Epithelial cell of proximal tubule (primary cell): ENCODE results near the gene ACP7. TPM values are rescaled to one million over a fixed set of nuclear protein-coding genes. Genes with fewer than 3 reads are reported as not detected.

Experiments
- DNase-seq: peaks from one replicate; pipeline ENCODE4 v3.0.0-alpha.2; 2011; ENCODE audit warnings: low read depth
- H3K4me3 ChIP-seq: 2 replicates; pipeline ENCODE4 v1.5.1; 2011; ENCODE audit warnings: low read depth, mild to moderate bottlenecking, low read length
- total RNA-seq: library from RNA; depleted of rRNA; stranded (reverse); fragments of >200 nt; gene quantifications from 2 replicates; pipeline ENCODE4 v1.2.3, GENCODE V29; 2015
- TF ChIP-seq, protein P1 (sequence below): conservative IDR thresholded peaks from 2 replicates; pipeline ENCODE4 v1.5.1; 2012; ENCODE audit warnings: low read depth, mild to moderate bottlenecking, low read length

ACP7 gene
- total RNA-seq, 1 donor from 2014 or later = 0.23 TPM

DNA sequence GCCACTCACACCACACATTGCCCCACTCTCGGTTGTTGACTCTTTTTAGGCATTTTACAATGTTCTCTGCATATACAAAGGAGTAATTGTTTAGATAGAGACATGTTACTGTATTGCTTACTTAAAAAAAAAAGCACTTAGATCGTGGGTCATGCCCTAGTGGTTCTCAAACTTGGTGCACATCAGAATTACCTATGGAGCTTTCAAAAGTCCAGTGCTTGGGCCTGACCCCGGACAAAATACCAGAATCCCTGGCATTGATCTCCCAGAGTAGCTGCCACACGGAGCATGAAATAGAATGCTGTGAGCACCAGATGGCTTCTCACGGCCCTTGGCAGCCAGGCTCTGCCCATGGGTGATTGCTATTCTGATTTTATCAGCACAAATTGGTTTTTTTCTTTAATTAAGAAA is 20.0 kb downstream of the ACP7 start:
- H3K4me3 ChIP-seq = no peak overlapping the region
- TF ChIP-seq, protein P1, sequence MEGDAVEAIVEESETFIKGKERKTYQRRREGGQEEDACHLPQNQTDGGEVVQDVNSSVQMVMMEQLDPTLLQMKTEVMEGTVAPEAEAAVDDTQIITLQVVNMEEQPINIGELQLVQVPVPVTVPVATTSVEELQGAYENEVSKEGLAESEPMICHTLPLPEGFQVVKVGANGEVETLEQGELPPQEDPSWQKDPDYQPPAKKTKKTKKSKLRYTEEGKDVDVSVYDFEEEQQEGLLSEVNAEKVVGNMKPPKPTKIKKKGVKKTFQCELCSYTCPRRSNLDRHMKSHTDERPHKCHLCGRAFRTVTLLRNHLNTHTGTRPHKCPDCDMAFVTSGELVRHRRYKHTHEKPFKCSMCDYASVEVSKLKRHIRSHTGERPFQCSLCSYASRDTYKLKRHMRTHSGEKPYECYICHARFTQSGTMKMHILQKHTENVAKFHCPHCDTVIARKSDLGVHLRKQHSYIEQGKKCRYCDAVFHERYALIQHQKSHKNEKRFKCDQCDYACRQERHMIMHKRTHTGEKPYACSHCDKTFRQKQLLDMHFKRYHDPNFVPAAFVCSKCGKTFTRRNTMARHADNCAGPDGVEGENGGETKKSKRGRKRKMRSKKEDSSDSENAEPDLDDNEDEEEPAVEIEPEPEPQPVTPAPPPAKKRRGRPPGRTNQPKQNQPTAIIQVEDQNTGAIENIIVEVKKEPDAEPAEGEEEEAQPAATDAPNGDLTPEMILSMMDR = no peak
- no peak for DNase-seq

DNA sequence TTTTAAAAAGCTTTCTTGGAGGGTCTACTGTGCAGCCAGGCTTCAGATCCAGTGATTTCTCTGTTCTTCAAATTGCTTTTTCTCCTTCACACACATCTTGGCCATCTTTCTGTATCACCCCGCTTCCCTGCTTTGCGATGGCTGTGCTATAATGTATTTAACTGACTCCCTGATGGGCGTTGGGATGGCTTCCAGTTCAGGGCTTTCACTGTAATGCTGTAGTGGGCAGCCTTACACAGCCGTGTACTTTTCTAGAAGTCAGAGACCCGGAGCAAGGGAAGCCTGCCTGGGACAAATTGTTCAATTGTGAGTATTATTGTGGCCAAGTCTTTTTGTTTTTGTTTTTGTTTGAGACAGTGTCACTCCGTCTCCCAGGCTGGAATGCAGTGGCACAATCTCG is 22.0 kb downstream of the ACP7 start:
- no peak overlapping the region for H3K4me3 ChIP-seq
- DNase-seq = no peak
- TF ChIP-seq, protein P1 = no peak

DNA sequence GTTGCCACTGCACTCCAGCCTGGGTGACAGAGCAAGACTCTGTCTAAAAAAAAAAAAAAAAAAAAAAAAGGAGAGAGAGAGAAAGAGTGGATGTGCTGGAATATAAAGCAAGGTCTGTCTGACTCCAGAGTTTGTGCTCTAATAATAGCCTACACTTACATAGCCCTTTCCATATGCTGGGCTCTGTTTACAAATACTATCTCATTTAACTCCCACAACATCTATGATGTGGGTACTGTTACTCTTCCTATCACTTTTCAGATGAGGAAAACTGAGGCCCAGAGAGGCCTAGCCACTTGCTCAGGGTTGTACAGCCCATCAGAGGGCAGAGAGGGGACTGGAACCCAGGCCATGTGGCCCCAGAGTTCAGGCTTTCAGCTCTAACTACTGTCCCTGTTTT is 25.5 kb downstream of the ACP7 start:
- no peak for DNase-seq
- no peak overlapping the region for H3K4me3 ChIP-seq
- TF ChIP-seq, protein P1 = no peak

DNA sequence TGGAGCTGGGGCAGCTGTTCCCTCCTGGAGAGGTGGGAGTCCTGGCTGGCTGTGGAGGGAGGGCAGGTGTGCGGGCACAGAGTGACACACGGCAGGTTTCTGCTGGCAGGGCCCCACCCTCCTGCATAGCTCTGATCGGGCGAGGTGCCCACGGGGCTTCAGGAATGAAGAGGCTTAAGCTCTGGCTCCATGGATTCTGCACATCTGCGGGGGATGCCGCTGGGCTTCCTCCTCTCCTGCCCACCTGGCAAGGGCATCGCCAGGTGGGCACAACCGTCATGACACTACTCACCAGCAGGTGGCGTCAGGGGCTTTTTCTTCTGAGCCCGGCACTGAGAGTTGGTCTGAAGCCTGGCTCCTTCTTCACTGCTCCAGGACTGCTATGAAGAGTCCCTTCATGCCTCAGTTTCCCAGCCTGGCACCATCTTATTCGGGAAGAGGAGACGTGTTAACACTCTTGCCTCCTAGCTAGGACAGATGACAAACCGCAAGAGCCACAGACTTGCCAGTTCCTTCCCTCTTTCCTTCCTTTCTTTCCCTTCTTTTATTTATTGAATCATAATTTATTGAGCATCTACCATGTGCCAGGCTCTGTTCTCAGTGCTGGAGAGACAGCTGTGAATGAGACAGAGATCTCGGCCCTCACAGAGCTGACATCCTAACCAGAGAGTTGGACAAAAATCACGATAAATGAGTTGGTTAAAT is 26.2 kb downstream of the ACP7 start:
- DNase-seq = no peak
- no peak overlapping the region for H3K4me3 ChIP-seq
- TF ChIP-seq, protein P1 = peak; percentile 83

- no peak for DNase-seq
- no peak overlapping the region for H3K4me3 ChIP-seq
- TF ChIP-seq, protein P1 = no peak
Observed at GRCh38 chr19:39111593-39112199, 27.5 kb downstream of the ACP7 start.

DNA sequence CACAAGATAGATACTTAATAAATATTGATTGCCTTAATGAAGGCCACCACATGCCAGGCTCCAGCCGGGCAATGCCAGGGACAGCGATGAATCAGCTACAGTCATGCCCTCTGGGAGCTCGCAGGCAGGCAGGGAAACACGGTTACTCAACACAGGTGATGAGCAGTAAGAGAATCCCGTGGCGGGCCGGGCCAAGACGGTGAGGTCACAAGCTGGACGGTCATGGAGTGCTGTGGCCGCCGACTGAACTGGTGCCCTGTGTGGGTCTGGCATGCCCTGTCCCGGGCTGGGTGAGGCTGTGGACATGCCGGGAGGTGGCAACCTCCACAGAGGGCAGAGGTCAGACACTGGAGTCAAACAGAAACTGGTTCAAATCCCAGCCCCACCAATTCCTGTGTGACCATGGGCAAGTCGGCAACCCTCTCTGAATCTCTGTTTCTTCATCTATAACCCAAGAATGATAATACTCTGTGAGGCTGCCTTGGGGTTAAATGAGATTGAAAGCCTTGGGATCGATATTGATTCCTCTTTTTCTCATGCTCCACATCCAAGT is 28.2 kb downstream of the ACP7 start:
- peak; percentile 56 for DNase-seq
- TF ChIP-seq, protein P1 = no peak
- H3K4me3 ChIP-seq = no peak overlapping the region
